CD4-positive, alpha-beta memory T cell (primary cell): Measurements from ENCODE around the gene SERGEF. TPM values are rescaled to one million over a fixed set of nuclear protein-coding genes. Genes with fewer than 3 reads are reported as not detected.

Experiments used
- CTCF ChIA-PET: fragments of 350-600 bp; sonication (Branson Sonifier 250); formaldehyde crosslinking; loops from one replicate; lab custom pipeline; 2021; ENCODE audit warnings: inconsistent platforms; ENCODE audit not compliant: partially characterized antibody; lab: Charles Lee
- POLR2A ChIA-PET: fragments of 350-600 bp; sonication (Branson Sonifier 250); formaldehyde crosslinking; loops from one replicate; lab custom pipeline; 2021; ENCODE audit not compliant: partially characterized antibody; lab: Charles Lee
- DNase-seq, 5 donors: peaks; one replicate each; pipeline versions ENCODE4 v3.0.0 to v3.0.0-alpha.2; 2020 to 2022; ENCODE audit warnings: mixed read lengths in 1 of 5
- H3K27ac ChIP-seq: one replicate; pipeline ENCODE4 v1.7.0; 2013; ENCODE audit warnings: low read depth, low read length
- H3K27me3 ChIP-seq: 2 replicates; pipeline ENCODE4 v1.7.0; 2013; ENCODE audit warnings: mild to moderate bottlenecking, low read length, moderate library complexity; ENCODE audit not compliant: insufficient read depth
- H3K36me3 ChIP-seq: 2 replicates; pipeline ENCODE4 v1.7.0; 2013; ENCODE audit warnings: mild to moderate bottlenecking, low read length, moderate library complexity; ENCODE audit not compliant: insufficient read depth
- H3K4me1 ChIP-seq: 2 replicates; pipeline ENCODE4 v1.7.0; 2013; ENCODE audit warnings: mild to moderate bottlenecking, low read length, moderate library complexity; ENCODE audit not compliant: insufficient read depth
- H3K4me3 ChIP-seq, 2 donors: one replicate each; pipeline ENCODE4 v1.7.0; 2013; ENCODE audit warnings: low read length in 2 of 2, mild to moderate bottlenecking in 1 of 2
- H3K9me3 ChIP-seq, 2 donors: one replicate each; pipeline ENCODE4 v1.7.0; 2013; ENCODE audit warnings: low read length in 2 of 2, control low read depth in 1 of 2; ENCODE audit not compliant: control insufficient read depth in 1 of 2
- H3K27ac Mint-ChIP-seq, 7 donors: one replicate each; pipeline ENCODE4 v1.8.0; 2020 to 2021; ENCODE audit warnings: mixed read lengths in 7 of 7, mild to moderate bottlenecking in 6 of 7, inconsistent platforms in 3 of 7, moderate library complexity in 3 of 7
- H3K27me3 Mint-ChIP-seq, 2 donors: one replicate each; pipeline ENCODE4 v1.8.0; 2020 to 2021; ENCODE audit warnings: mixed read lengths in 2 of 2
- H3K36me3 Mint-ChIP-seq, 2 donors: one replicate each; pipeline ENCODE4 v1.8.0; 2020 to 2021; ENCODE audit warnings: mixed read lengths in 2 of 2, inconsistent platforms in 1 of 2, mild to moderate bottlenecking in 1 of 2
- H3K4me1 Mint-ChIP-seq, 4 donors: one replicate each; pipeline ENCODE4 v1.8.0; 2020 to 2021; ENCODE audit warnings: mixed read lengths in 4 of 4, mild to moderate bottlenecking in 1 of 4
- H3K4me3 Mint-ChIP-seq, 8 donors: one replicate each; pipeline ENCODE4 v1.8.0; 2020 to 2021; ENCODE audit warnings: mixed read lengths in 8 of 8, mild to moderate bottlenecking in 7 of 8, moderate library complexity in 6 of 8, inconsistent platforms in 3 of 8
- H3K9me3 Mint-ChIP-seq, 8 donors: one replicate each; pipeline ENCODE4 v1.8.0; 2020 to 2021; ENCODE audit warnings: mixed read lengths in 8 of 8, mild to moderate bottlenecking in 5 of 8, inconsistent platforms in 3 of 8, moderate library complexity in 1 of 8
- intact Hi-C: fragments of 100-400 bp; cut with micrococcal nuclease; formaldehyde crosslinking; loops from one replicate; pipeline ENCODE4 v1.15.1; 2023
- polyA plus RNA-seq, 2 donors: library from polyadenylated mRNA; unstranded; fragments of 300-500 nt; fragmentation: Illumina TruSeq; gene quantifications; one replicate each; pipeline ENCODE4 v1.2.3, GENCODE V29; 2021
- total RNA-seq, 2 experiments: library from RNA; stranded (reverse); gene quantifications; one replicate each; pipeline ENCODE4 v1.2.3, GENCODE V29; 2021

The SERGEF gene
- total and polyA plus RNA-seq, 4 experiments from 2014 or later, result 46.2 to 82.7 (median 63.7) TPM

- H3K27ac Mint-ChIP-seq, result no peak overlapping the region
- Histone ChIP-seq H3K4me3 (no peak overlapping the region), H3K27me3 (peaks cover 8% of the 10 kb centered on the region), H3K36me3 (no peaks in the 10 kb centered on the region), H3K9me3 (no peaks in the 10 kb centered on the region), H3K4me1 (no peaks in the 10 kb centered on the region), H3K27ac (no peak overlapping the region)
- H3K27me3 Mint-ChIP-seq, result peaks cover 20 to 29% of the 10 kb centered on the region in 2 donors
- intact Hi-C loops, result no loop called here
- no peak for DNase-seq
- POLR2A ChIA-PET, result no interaction called here
- no peak overlapping the region for H3K4me3 Mint-ChIP-seq
- peaks cover 0 to 2% (median under 1%) of the 10 kb centered on the region in 4 donors for H3K4me1 Mint-ChIP-seq
- H3K9me3 Mint-ChIP-seq, result peaks cover 0 to 4% (median 0%) of the 10 kb centered on the region in 8 donors
- H3K36me3 Mint-ChIP-seq, result no peaks in the 10 kb centered on the region
- CTCF ChIA-PET, result interaction anchor here (1.0 to 6.0 kb wide), 2 partner anchors 9 to 11 kb away, joined by 3 to 25 read pairs; no protein-coding TSS in a partner anchor
Observed at GRCh38 chr11:17741487-17741886, 271.4 kb downstream of the SERGEF start.

- ChIA-PET POLR2A (no interaction called here), CTCF (interaction anchor here (1.0 to 6.0 kb wide), 2 partner anchors 9 to 12 kb away, joined by 3 to 25 read pairs; no protein-coding TSS in a partner anchor)
- intact Hi-C loops, result no loop called here
- Histone ChIP-seq H3K9me3 (no peaks in the 10 kb centered on the region), H3K4me1 (no peaks in the 10 kb centered on the region), H3K36me3 (no peaks in the 10 kb centered on the region), H3K4me3 (no peak overlapping the region), H3K27ac (no peak overlapping the region), H3K27me3 (peaks cover 8% of the 10 kb centered on the region)
- Mint-ChIP-seq H3K9me3 (peaks cover 0 to 4% (median 0%) of the 10 kb centered on the region in 8 donors), H3K36me3 (no peaks in the 10 kb centered on the region), H3K4me3 (no peak overlapping the region), H3K4me1 (peaks cover 0 to 2% (median under 1%) of the 10 kb centered on the region in 4 donors), H3K27ac (no peak overlapping the region), H3K27me3 (peaks cover 23 to 29% of the 10 kb centered on the region in 2 donors)
- no peak for DNase-seq
Observed at GRCh38 chr11:17740649-17741235, 272.1 kb downstream of the SERGEF start.

- Mint-ChIP-seq H3K4me3 (no peak overlapping the region), H3K27ac (no peak overlapping the region), H3K36me3 (no peaks in the 10 kb centered on the region), H3K27me3 (peaks cover 23 to 29% of the 10 kb centered on the region in 2 donors), H3K9me3 (peaks cover 0 to 4% (median 0%) of the 10 kb centered on the region in 8 donors), H3K4me1 (peaks cover 0 to 2% (median under 1%) of the 10 kb centered on the region in 4 donors)
- DNase-seq, result no peak
- Histone ChIP-seq H3K27me3 (peaks cover 8% of the 10 kb centered on the region), H3K9me3 (no peaks in the 10 kb centered on the region), H3K4me3 (no peak overlapping the region), H3K27ac (no peak overlapping the region), H3K36me3 (no peaks in the 10 kb centered on the region), H3K4me1 (no peaks in the 10 kb centered on the region)
- intact Hi-C loops, result no loop called here
- CTCF ChIA-PET, result interaction anchor here (6.0 kb wide), 1 partner anchor 8 kb away, joined by 25 read pairs; no protein-coding TSS in a partner anchor
- POLR2A ChIA-PET, result no interaction called here
Observed at GRCh38 chr11:17739945-17740338, 272.9 kb downstream of the SERGEF start.

- Histone ChIP-seq H3K27me3 (peaks cover 13% of the 10 kb centered on the region), H3K36me3 (no peaks in the 10 kb centered on the region), H3K9me3 (no peaks in the 10 kb centered on the region), H3K4me3 (no peak overlapping the region), H3K4me1 (no peaks in the 10 kb centered on the region), H3K27ac (no peak overlapping the region)
- no peaks in the 10 kb centered on the region for H3K36me3 Mint-ChIP-seq
- POLR2A ChIA-PET, result no interaction called here
- intact Hi-C loops, result no loop called here
- CTCF ChIA-PET, result no interaction called here
- peaks cover 0 to 7% (median 0%) of the 10 kb centered on the region in 8 donors for H3K9me3 Mint-ChIP-seq
- DNase-seq, result no peak
- H3K27me3 Mint-ChIP-seq, result peaks cover 32 to 35% of the 10 kb centered on the region in 2 donors
- H3K4me1 Mint-ChIP-seq, result peaks cover 1 to 8% (median 6%) of the 10 kb centered on the region in 4 donors
- H3K27ac Mint-ChIP-seq, result no peak overlapping the region
- no peak overlapping the region for H3K4me3 Mint-ChIP-seq
Observed at GRCh38 chr11:17738151-17738973, 274.5 kb downstream of the SERGEF start.

Other genes with a start within 250 kb of the SERGEF start
- 1 to 10 TPM; 1.0 to 1.3 TPM for gene TPH1, start 33.2 kb upstream of the SERGEF start, total RNA-seq
- not detected for gene TPH1, start 33.2 kb upstream of the SERGEF start, polyA plus RNA-seq
- 10 to 100 TPM; 18.4 to 21.2 TPM for gene SAAL1, start 93.0 kb upstream of the SERGEF start, total RNA-seq
- 10 to 100 TPM; 12.5 to 17.2 TPM for gene SAAL1, start 93.0 kb upstream of the SERGEF start, polyA plus RNA-seq
- not detected for gene MRGPRX3, start 119.5 kb upstream of the SERGEF start, total RNA-seq
- gene MRGPRX3, start 119.5 kb upstream of the SERGEF start, polyA plus RNA-seq, result not detected
- gene MRGPRX4, start 159.8 kb upstream of the SERGEF start, total RNA-seq, result not detected
- gene MRGPRX4, start 159.8 kb upstream of the SERGEF start, polyA plus RNA-seq, result not detected
- gene SAA4, start 223.8 kb upstream of the SERGEF start, total RNA-seq, result not detected
- not detected for gene SAA4, start 223.8 kb upstream of the SERGEF start, polyA plus RNA-seq
- not detected for gene SAA2, start 235.6 kb upstream of the SERGEF start, total RNA-seq
- not detected for gene SAA2, start 235.6 kb upstream of the SERGEF start, polyA plus RNA-seq